ENCODE results near the gene SLC13A2. TPM values are rescaled to one million over a fixed set of nuclear protein-coding genes. Genes with fewer than 3 reads are reported as not detected.

Gene SLC13A2
- total and polyA plus RNA-seq, 2 of the 4 experiments (the other 2 are of a cell fraction): not detected

- CTCF ChIA-PET: interaction anchor here (0.9 to 1.8 kb wide), 2 partner anchors 51 to 120 kb away, joined by 3 read pairs; no protein-coding TSS in a partner anchor
- no peaks in the 10 kb centered on the region for H4K20me1 ChIP-seq (ENCODE audit: insufficient read depth, low read length)
Measured at GRCh38 chr17:28536532-28537218, 63.2 kb downstream of the SLC13A2 start.

More at GRCh38 chr17:28536532-28537218, 63.2 kb downstream of the SLC13A2 start:
- Histone ChIP-seq H3K27me3 (ENCODE audit: control insufficient read depth, insufficient read depth, low read length) (peaks cover 23% of the 10 kb centered on the region), H4K8ac (ENCODE audit: low read depth in 2 of 2, low read length in 2 of 2) (no peak overlapping the region), H3K18ac (ENCODE audit: low read depth, low read length) (no peak overlapping the region), H2BK15ac (ENCODE audit: low read depth, low read length) (no peak overlapping the region), H3K14ac (replicated peaks; ENCODE audit: low read depth, low read length) (no peak overlapping the region), H3K4me2 (ENCODE audit: low read depth, low read length) (no peak overlapping the region), H2BK20ac (ENCODE audit: low read depth, low read length) (no peak overlapping the region), H2AFZ (replicated peaks; ENCODE audit: low read length, poor library complexity) (no peak overlapping the region), H3K23ac (ENCODE audit: low read depth, low read length) (no peak overlapping the region), H3K9me3 (ENCODE audit: control insufficient read depth, insufficient read depth, low read length) (no peaks in the 10 kb centered on the region), H4K91ac (ENCODE audit: insufficient read depth, low read depth, low read length) (no peak overlapping the region), H2BK5ac (ENCODE audit: low read depth, low read length, poor library complexity, severe bottlenecking) (no peak overlapping the region), H2AK5ac (ENCODE audit: low read depth, low read length) (no peak overlapping the region), H3K9me1 (ENCODE audit: insufficient read depth, low read length) (peaks cover 2% of the 10 kb centered on the region; the same call in 1 of the 2 replicates), H3K27ac (ENCODE audit: insufficient read depth, low read length) (no peak overlapping the region), H4K5ac (ENCODE audit: low read depth, low read length) (no peak overlapping the region), H3K4me1 (ENCODE audit: control insufficient read depth, insufficient read depth, low read length) (peaks cover 11% of the 10 kb centered on the region), H3K4me3 (ENCODE audit: insufficient read depth, low read depth, low read length) (no peak overlapping the region), H2BK120ac (ENCODE audit: low read depth, low read length) (no peak overlapping the region), H3K56ac (ENCODE audit: extremely low read depth, insufficient read depth, low read length) (no peak overlapping the region), H3K9ac (ENCODE audit: low read depth, low read length) (no peak overlapping the region), H3K79me1 (ENCODE audit: low read depth in 1 of 2, low read length in 2 of 2) (no peaks in the 10 kb centered on the region), H2AK9ac (replicated peaks; ENCODE audit: low read depth, low read length, poor library complexity) (no peak overlapping the region), H3K4ac (ENCODE audit: low read depth, low read length) (no peak overlapping the region), H3K36me3 (ENCODE audit: control insufficient read depth, insufficient read depth, low read length) (no peaks in the 10 kb centered on the region)
- in situ Hi-C loops (cut with MboI; ENCODE audit: low sequenced_read_pairs): loop anchor here (5.0 kb wide), 1 partner anchor 39 kb away; no protein-coding TSS in a partner anchor
- dilution Hi-C loops (cut with HindIII; ENCODE audit: low sequenced_read_pairs, unreplicated experiment): no loop called here
- no peak for ATAC-seq (ENCODE audit: low read depth)
- intact Hi-C loops (cut with micrococcal nuclease): no loop called here
- TF ChIP-seq ELK1 (IDR thresholded peaks at IDR 0.05; ENCODE audit: borderline replicate concordance, low read depth, low read length) (no peak), RCOR1 (IDR thresholded peaks at IDR 0.05; ENCODE audit: insufficient replicate concordance, low read length) (no peak), CTCF (conservative IDR thresholded peaks at IDR 0.05; ENCODE audit: low read depth, low read length) (no peak), BHLHE40 (IDR thresholded peaks at IDR 0.05; ENCODE audit: low read depth, low read length) (no peak)
- POLR2A ChIA-PET (ENCODE audit: unreplicated experiment): no interaction called here
- BruUV-seq (replicated peaks): no TSS peak
- DNase-seq: no peak
- WGBS, 2 experiments (ENCODE audit: extremely low coverage in 2 of 2, insufficient read length in 1 of 2): 57% methylated on average over 1 of the region's 9 CpGs; no CpG with 5 or more reads in 1 of the 2 experiments
